Medulla oblongata (tissue), 1 donor: ENCODE results near the gene ZNF420.
A peak's percentile ranks its signal among the peaks of the same experiment; 100 is the strongest.

Experiments
- DNase-seq: peaks from one replicate; pipeline ENCODE4 v3.0.0-alpha.2; 2015; ENCODE audit errors: extremely low spot score

Gene ZNF420

GRCh38 chr19:37148214-37148613 lies 70.0 kb downstream of the ZNF420 start:
- DNase-seq, result no peak

GRCh38 chr19:37160153-37160552 lies 81.9 kb downstream of the ZNF420 start:
- no peak for DNase-seq

- DNase-seq, result no peak
Measured at GRCh38 chr19:37165635-37166034, 87.4 kb downstream of the ZNF420 start.

GRCh38 chr19:37172368-37173366 lies 94.4 kb downstream of the ZNF420 start, which contains the start of gene ZNF585A:
Gene ZNF585A (minus strand): TSS chr19:37172695. CDS start chr19:37169910, 2,785 bp downstream.
- peak; percentile 99 for DNase-seq
